Heart left ventricle (tissue), 13 donors: ENCODE measurements around the gene CMIP.

Experiments used
- POLR2A ChIP-seq, 2 donors: fragments of 450-650 bp; IDR thresholded peaks; one replicate each; pipeline ENCODE4 v1.6.1; 2017; ENCODE audit warnings: antibody characterized with exemption in 2 of 2, mild to moderate bottlenecking in 2 of 2, moderate library complexity in 2 of 2
- TF ChIP-seq, protein P1 (sequence below), 12 donors: fragments of 200-600 bp; sonication (generic) in 4 of 12; IDR thresholded peaks; one replicate each; pipeline versions ENCODE4 v1.5.0 to v1.8.0; 2018 to 2022; ENCODE audit warnings: antibody characterized with exemption in 12 of 12, mild to moderate bottlenecking in 5 of 12
- donor health status: ischemic (EF 13 %, LVEDD 7.1; RV severe dilation, severe dysfunction).
- donor health status: DM: no; HTN: yes; CAD: no.
- donor health status: DM: no; HTN: no; CAD: no.
- donor health status: ischemic (EF 25% LVEDD 6.9; RV normal size, moderate dysfunction).
- donor health status: ischemic (EF 25% LVEDD 5.7; RV mildly dilated, moderate dysfunction).
- donor health status: ischemic (EF 35%, LVEDD 5.7; RV mildly dilated, moderate dysfunction).
- donor health status: nonischemic (EF 11% LVEDD 7.7; RV severe dilation, severe dysfunction).
- donor health status: DM: yes; HTN: yes; CAD: no.
- donor health status: PGD.
- donor health status: ischemic (EF 29% LVEDD 5.4; RV normal size, mild dysfunction).
- donor health status: nonischemic (EF 23%, LVEDD 6.1; RV moderate dilation, normal function).

DNA sequence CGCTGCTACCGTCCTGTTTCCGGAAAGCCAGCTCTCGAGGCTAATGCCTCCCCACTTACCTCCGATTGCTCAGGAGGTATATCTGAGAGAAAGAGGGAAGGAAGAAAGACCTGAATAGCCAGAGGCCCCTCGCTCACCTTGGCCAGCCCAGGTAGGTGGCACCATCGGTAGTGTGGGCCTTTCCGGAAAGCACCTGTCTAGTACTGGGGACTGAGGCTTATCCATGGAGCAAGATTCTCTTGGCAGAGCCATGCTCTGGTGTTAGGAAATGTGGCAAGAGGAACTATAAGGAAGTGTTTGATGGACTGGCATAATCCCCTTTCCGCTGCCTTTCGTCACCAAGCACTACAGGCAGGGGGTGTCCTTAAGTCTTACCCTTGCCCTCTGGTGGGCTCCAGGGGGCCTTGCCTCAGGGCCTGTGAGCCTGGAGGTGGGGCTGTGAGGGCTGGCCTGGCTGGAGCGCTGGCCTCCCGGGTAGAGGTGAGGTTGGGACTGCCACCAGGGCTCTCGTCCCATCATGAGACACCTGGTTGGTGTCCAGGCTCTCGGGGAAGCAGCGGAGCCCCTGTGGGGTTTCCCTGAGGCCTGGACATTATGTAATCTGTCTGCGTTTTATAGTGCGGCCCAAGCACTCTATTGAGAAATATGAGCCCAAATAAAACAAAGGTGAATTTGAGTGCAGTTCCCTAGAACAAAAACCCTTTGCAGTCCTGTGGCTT lies 2.9 kb downstream of the CMIP start:
- TF ChIP-seq, protein P1, sequence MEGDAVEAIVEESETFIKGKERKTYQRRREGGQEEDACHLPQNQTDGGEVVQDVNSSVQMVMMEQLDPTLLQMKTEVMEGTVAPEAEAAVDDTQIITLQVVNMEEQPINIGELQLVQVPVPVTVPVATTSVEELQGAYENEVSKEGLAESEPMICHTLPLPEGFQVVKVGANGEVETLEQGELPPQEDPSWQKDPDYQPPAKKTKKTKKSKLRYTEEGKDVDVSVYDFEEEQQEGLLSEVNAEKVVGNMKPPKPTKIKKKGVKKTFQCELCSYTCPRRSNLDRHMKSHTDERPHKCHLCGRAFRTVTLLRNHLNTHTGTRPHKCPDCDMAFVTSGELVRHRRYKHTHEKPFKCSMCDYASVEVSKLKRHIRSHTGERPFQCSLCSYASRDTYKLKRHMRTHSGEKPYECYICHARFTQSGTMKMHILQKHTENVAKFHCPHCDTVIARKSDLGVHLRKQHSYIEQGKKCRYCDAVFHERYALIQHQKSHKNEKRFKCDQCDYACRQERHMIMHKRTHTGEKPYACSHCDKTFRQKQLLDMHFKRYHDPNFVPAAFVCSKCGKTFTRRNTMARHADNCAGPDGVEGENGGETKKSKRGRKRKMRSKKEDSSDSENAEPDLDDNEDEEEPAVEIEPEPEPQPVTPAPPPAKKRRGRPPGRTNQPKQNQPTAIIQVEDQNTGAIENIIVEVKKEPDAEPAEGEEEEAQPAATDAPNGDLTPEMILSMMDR (IDR thresholded peaks at IDR 0.05), result no peak
- TF ChIP-seq POLR2A (IDR thresholded peaks at IDR 0.05), result no peak
